HG03280 (cell line): Measurements from ENCODE around the gene LHFPL6.

ENCODE experiments used
- ATAC-seq: cut with Tn5 transposase; IDR thresholded peaks from one replicate; pipeline ENCODE4 v1.9.1; 2021; ENCODE audit warnings: mild to moderate bottlenecking, moderate library complexity; ENCODE audit not compliant: unreplicated experiment

The LHFPL6 gene

DNA sequence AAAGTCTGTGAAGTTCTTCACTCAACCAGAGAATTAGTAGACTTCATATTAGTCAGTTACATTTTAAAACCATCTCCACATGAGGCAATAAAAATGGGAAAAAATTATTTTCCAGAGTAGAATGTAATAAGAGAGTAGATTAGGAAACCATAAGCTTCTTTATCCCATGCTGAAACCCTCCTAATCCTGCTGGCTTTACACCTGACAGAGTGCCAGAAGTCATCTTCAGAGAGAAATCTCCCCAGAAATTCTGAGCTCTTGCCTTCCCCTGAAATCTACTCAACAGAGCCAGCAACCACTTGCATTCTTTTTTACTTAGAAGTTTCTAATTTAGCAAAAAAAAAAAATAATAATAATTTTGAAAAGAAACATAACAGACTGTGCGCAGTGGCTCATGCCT lies 284.8 kb downstream of the LHFPL6 start:
- ATAC-seq: no peak

DNA sequence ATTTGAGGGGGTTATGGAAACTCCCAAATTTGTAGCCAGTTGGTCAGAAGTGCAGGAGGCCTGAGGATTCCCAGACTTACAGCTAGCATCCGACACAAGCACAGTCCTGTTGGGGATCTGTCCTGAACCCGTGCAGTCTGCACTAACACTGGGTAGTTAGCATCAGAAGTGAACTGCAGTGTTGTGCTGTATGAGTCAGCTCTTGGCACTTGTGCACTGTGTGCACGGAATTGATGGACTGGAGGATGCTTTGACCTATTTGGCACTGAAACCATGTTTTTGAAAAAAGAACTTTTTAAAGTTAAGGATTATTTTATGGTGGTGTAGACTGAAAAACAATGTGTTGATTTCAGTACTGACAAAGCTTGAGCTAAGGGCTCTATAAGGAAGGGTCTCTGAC lies 285.7 kb downstream of the LHFPL6 start:
- no peak for ATAC-seq

DNA sequence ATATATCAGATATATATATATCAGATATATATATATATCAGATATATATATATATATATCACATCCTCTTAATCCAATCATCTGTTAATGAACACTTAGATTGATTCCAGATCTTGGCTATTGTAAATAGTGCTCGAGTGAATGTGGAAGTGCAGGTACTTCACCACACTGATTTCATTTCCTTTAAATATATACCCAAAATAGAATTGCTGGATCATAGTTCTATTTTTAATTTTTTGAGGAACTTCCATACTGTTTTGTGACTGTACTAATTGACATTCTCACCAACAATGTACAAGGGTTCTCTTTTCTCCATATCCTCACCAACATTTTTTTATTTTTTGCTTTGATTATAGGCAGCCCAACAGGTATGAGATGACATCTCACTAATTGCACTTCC lies 287.2 kb downstream of the LHFPL6 start:
- no peak for ATAC-seq

DNA sequence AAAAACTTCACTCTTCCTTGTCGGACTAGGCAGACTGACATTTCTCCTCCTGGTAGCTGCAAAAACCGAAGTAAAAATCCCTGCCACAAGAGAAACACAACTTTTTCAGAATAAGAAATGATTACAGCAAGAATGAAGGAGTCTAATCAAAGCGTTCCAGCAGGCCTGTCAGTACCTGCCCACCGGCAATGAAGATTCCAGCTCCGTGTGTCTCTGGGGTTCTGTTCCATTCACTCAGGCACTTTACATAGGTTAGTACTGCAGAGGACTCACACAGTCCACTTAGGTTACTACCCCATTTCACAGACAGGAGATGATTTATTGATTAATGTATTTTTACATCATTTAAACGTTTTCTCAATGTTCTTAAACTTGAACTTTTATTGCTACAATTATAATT lies 289.3 kb downstream of the LHFPL6 start:
- ATAC-seq: no peak

DNA sequence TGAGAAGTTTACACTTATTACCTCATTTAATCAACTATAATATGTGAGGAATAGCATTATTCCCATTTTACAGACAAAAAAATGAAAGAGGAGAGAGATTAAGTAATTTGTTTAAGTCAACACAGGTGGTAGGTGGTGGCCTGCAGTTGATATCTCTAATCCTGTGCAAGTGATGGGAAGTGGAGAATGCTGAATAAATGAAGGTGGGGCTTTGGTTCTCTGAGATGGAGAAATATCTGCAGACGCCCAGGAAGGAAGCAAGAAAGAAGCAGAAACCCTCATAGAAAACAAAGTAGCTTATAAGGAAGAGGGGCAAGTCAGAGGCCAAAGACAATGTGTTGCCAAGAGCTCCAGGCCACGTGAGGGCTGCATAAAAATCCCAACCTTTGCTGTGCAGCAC lies 290.4 kb downstream of the LHFPL6 start:
- ATAC-seq: no peak

DNA sequence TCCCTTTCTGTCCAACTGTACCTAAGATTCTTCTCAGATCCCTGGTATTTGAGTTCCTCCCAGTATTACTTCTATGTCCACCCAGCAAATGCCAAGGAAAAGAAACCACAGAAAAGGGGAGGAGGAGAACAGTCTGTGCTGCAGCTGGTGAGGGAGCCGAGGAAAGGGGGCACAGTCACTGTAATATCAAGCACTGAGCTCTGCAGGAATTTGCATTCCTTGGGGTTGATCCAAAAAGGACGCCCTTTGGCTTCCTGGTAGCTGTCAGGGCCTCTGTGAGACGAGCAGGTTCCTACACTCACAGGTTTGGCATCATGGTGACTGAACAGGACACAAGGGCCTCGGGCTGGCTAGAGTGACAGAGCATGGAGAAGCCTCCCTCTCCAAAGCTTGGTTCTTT lies 291.4 kb downstream of the LHFPL6 start:
- no peak for ATAC-seq

DNA sequence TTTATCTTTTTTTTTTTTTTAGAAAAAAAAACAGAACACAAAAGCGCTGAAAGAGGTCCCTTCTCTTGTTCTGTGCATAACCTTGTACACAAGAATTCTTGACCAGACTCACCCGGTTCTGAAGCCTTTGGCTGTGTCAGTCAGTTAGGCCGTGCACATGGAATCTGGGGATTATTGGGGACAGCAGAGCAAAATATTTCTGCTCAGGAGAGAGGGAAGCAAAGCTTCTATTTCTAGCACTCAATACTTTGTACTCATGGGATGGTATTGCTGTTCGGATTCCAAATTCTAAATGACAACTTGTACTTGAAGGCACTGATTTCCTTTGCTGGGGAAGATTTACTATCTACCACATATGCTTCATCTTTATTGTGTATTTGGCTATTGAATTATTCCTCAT lies 292.0 kb downstream of the LHFPL6 start:
- ATAC-seq: no peak

DNA sequence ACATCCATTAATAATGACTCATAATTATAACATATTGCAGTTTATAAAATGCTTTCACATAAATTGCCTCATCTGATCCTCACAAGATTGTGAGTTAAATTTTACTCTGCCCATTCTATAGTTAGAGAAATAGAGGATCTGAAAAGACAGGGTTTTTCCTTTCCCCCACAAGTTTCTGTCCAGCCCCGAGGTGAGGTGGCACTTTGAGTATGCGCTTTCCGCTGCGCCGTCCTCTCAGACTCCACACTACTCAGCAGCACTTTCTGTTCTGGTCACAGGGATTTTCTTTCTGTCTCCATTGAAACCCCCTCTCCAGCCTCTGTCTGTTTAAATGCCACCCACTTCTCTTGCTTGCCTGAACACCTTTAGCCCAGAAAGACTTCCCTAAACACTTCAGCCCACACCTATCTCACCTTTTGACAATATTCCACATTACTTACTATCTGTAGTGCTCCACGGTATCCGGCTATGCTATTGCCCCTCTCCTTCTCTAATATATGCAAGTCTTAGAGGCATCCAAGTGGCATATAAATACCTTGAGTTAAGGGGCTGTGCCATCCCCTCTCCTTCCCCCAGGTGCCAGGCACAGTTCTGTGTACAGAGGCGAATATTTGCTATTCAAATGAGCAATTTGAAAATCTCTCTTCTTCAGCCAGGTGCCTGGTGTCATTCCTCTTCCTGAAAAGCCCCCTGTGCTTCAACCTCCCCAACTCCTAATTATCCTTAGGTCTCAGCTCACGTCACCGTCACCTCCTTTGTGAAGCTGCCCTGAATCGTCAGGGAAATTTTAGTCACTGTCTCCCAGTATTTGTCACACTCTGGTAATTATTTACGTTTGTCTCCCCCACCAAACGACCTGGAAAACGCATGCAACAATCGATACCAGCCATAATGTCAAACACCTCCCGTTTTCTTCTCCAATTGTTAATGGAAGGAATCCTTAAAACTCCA lies 296.1 kb downstream of the LHFPL6 start:
- peak; percentile 81 for ATAC-seq

DNA sequence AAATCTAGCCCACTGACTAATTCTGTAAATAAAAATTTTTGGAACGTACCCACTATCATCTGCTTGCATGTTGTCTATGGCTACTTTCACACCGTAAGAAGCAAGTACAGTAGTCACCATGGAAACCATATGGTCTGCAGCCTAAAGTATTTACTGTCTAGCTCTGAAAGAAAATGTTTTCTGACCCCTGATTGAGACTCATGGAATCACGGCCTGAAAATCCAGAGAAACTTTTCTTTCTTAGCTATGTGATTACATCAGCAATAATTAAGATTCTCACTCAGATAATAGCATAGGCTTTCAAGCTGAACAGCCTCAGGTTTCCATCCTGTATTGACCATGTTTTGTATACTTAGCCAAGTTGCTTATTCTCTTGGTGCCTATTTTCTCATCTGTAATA lies 300.2 kb downstream of the LHFPL6 start:
- no peak for ATAC-seq

DNA sequence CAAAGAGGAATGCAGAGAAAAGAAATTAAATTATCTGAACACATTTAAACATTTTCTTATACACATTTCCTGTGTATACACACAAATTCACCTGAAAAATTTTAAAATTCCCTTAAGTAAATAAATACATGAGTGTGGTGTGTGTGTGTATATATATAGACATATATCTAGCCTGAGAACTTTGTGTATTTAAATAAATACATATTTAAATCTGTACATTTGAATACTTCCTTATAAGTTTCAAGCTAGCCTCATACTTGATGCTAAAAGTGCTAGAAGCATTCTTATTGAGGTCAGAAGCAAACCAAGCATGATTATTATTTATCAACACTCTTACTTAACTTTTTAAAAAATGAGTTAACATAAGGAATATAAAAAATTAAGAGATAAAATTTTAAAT lies 304.0 kb downstream of the LHFPL6 start:
- ATAC-seq: no peak

DNA sequence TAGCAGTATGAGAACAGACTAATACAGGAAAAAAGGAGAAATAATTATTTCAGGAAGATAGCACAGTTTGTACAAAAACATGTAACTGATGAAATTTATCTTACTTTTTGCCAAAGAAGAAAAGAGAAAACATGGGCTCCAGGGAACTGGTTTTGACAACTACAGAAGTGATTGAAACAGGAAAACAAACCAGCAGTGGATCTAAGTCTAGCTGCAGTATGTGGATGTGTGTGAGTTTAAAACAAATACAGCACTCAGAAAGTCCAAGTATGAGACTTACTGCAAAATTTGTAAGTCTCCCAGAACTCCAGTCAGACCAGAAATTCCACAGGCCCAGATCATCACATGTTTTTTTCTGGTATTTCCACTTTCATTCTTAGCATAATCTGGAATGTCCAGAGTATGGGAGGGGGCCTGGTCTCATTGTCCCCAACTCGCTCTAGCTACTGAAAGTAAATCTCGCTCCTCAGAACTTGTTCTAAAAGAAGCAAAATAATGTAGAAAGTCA lies 305.3 kb downstream of the LHFPL6 start:
- ATAC-seq: no peak

DNA sequence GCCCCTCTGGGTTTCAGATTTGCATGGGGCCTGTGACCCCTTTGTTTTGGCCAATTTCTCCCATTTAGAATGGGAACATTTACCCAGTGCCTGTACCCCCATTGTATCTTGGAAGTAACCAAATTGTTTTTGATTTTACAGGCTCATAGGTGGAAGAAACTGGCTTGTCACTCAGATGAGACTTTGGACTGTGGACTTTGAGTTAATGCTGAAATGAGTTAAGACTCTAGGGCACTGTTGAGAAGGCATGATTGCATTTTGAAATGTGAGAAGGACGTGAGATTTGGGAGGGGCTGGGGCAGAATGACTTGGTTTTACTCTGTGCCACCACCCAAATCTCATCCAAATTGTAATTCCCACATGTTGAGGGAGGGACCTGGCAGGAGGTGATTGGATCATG lies 306.0 kb downstream of the LHFPL6 start:
- ATAC-seq: no peak

DNA sequence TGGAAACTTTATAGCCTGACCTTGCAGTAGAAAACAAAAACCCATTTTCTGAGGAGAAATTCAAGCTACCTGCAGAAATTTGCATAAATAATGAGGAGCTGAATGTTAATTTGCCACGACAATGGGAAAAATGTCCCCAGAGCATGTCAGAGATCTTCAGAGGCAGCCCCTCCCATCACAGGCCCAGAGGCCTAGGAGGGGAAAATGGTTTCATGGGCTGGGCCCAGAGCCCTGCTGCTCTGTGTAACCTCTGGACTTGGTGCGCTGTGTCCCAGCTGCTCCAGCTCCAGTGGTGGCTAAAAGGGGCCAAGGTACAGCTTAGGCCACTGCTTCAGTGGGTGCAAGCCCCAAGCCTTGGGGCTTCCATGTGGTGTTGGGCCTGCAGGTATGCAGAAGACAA lies 306.8 kb downstream of the LHFPL6 start:
- ATAC-seq: no peak
